ENCODE results near the gene FRMD4B. TPM values are rescaled to one million over a fixed set of nuclear protein-coding genes. Genes with fewer than 3 reads are reported as not detected.

Gene FRMD4B
- total RNA-seq, 4 donors from 2014 or later: 10.5 to 22.0 (median 14.8) TPM

DNA sequence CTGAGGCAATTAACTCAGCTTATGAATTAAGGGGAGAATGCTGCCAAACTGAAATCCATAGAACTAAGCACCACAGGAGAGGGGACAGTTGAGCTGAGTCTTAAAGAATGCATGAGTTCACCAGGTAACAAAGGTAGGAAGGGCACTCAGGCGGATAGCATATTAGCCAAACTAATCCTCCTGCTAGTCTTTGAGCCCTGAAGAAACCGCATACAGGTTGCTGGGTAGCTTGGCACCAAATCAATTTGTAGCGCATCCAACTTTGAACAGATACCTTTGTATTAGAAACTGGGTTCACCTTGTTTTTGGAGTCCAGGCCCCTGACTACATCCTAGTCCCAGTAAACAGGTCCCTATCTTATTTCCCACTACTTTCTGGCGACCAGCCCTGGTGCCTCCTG lies 93.7 kb downstream of the FRMD4B start:
- intact Hi-C loops (cut with DNase I): no loop called here
- TF ChIP-seq POLR2A (IDR thresholded peaks at IDR 0.05; ENCODE audit: low read depth): no peak
- TF ChIP-seq, protein P1, sequence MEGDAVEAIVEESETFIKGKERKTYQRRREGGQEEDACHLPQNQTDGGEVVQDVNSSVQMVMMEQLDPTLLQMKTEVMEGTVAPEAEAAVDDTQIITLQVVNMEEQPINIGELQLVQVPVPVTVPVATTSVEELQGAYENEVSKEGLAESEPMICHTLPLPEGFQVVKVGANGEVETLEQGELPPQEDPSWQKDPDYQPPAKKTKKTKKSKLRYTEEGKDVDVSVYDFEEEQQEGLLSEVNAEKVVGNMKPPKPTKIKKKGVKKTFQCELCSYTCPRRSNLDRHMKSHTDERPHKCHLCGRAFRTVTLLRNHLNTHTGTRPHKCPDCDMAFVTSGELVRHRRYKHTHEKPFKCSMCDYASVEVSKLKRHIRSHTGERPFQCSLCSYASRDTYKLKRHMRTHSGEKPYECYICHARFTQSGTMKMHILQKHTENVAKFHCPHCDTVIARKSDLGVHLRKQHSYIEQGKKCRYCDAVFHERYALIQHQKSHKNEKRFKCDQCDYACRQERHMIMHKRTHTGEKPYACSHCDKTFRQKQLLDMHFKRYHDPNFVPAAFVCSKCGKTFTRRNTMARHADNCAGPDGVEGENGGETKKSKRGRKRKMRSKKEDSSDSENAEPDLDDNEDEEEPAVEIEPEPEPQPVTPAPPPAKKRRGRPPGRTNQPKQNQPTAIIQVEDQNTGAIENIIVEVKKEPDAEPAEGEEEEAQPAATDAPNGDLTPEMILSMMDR (IDR thresholded peaks at IDR 0.05): no peak
- no peak for TF ChIP-seq POLR2AphosphoS5 (IDR thresholded peaks at IDR 0.05)
- no peak for TF ChIP-seq EP300 (IDR thresholded peaks at IDR 0.05)
- Histone ChIP-seq H3K27me3 (no peaks in the 10 kb centered on the region), H3K27ac (replicated peaks in 1 of 4) (no peak overlapping the region), H3K9me3 (no peaks in the 10 kb centered on the region), H3K4me1 (peaks cover 8 to 12% (median 10%) of the 10 kb centered on the region in 4 donors), H3K36me3 (peaks cover 0 to 2% (median 0%) of the 10 kb centered on the region in 4 donors), H3K4me3 (no peak overlapping the region)
- 80% methylated on average over 4 of the region's 4 CpGs for WGBS
- no peak for DNase-seq (ENCODE audit: extremely low spot score)

- no peak overlapping the region for H3K4me3 ChIP-seq
- TF ChIP-seq POLR2A (IDR thresholded peaks at IDR 0.05; ENCODE audit: low read depth): no peak
- TF ChIP-seq POLR2AphosphoS5 (IDR thresholded peaks at IDR 0.05): no peak
- TF ChIP-seq, protein P1 (IDR thresholded peaks at IDR 0.05): no peak
- no peak for TF ChIP-seq EP300 (IDR thresholded peaks at IDR 0.05)
- H3K9me3 ChIP-seq: no peaks in the 10 kb centered on the region
- peaks cover 8 to 12% (median 10%) of the 10 kb centered on the region in 4 donors for H3K4me1 ChIP-seq
- intact Hi-C loops (cut with DNase I): no loop called here
- H3K36me3 ChIP-seq: peaks cover 0 to 7% (median 0%) of the 10 kb centered on the region in 4 donors
- no peaks in the 10 kb centered on the region for H3K27me3 ChIP-seq
- 91% methylated on average over 3 of the region's 3 CpGs for WGBS
- DNase-seq (ENCODE audit: extremely low spot score): no peak
- no peak overlapping the region for H3K27ac ChIP-seq (replicated peaks in 1 of 4)
Measured at GRCh38 chr3:69290430-69290829, 95.5 kb downstream of the FRMD4B start.

- 91% methylated on average over 5 of the region's 5 CpGs for WGBS
- H3K9me3 ChIP-seq: no peaks in the 10 kb centered on the region
- intact Hi-C loops (cut with DNase I): no loop called here
Measured at GRCh38 chr3:69290006-69290405, 95.9 kb downstream of the FRMD4B start.

GRCh38 chr3:69288161-69288895 lies 97.6 kb downstream of the FRMD4B start:
- H3K9me3 ChIP-seq: no peaks in the 10 kb centered on the region
- WGBS: 89% methylated on average over 12 of the region's 12 CpGs
- no peak for TF ChIP-seq POLR2A (IDR thresholded peaks at IDR 0.05; ENCODE audit: low read depth)
- TF ChIP-seq, protein P1 (IDR thresholded peaks at IDR 0.05): no peak
- no peak for TF ChIP-seq EP300 (IDR thresholded peaks at IDR 0.05)
- TF ChIP-seq POLR2AphosphoS5 (IDR thresholded peaks at IDR 0.05): no peak
- no peaks in the 10 kb centered on the region for H3K27me3 ChIP-seq
- no peak overlapping the region for H3K4me3 ChIP-seq
- H3K4me1 ChIP-seq: peaks cover 0 to 3% (median 0%) of the 10 kb centered on the region in 4 donors
- intact Hi-C loops (cut with DNase I): no loop called here
- DNase-seq (ENCODE audit: extremely low spot score): no peak
- peaks cover 0 to 9% (median 0%) of the 10 kb centered on the region in 4 donors for H3K36me3 ChIP-seq
- H3K27ac ChIP-seq (replicated peaks in 1 of 4): no peak overlapping the region

More at GRCh38 chr3:69290006-69290405, 95.9 kb downstream of the FRMD4B start:
- Histone ChIP-seq H3K27me3 (no peaks in the 10 kb centered on the region), H3K4me1 (peaks cover 8 to 12% (median 10%) of the 10 kb centered on the region in 4 donors), H3K4me3 (no peak overlapping the region), H3K27ac (replicated peaks in 1 of 4) (no peak overlapping the region), H3K36me3 (peaks cover 0 to 9% (median 0%) of the 10 kb centered on the region in 4 donors)
- no peak for TF ChIP-seq EP300 (IDR thresholded peaks at IDR 0.05)
- TF ChIP-seq POLR2A (IDR thresholded peaks at IDR 0.05; ENCODE audit: low read depth): no peak
- TF ChIP-seq POLR2AphosphoS5 (IDR thresholded peaks at IDR 0.05): no peak
- TF ChIP-seq, protein P1 (IDR thresholded peaks at IDR 0.05): no peak
- no peak for DNase-seq (ENCODE audit: extremely low spot score)

Measured in esophagus muscularis mucosa (tissue), 4 donors.